ENCODE measurements around the gene CEP95.
"Not testable (repeated sequence)": the region's sequence is repeated elsewhere in the genome, so short reads cannot be mapped to it uniquely, and the experiment has no call there.

The CEP95 gene

DNA sequence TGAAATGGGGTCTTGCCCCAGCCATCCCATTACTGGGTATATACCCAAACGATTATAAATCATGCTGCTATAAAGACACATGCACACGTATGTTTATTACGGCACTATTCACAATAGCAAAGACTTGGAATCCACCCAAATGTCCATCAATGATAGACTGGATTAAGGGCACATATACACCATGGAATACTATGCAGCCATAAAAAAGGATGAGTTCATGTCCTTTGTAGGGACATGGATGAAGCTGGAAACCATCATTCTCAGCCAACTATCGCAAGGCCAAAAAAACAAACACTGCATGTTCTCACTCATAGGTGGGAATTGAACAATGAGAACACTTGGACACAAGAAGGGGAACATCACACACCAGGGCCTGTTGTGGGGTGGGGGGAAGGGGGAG is 70.2 kb downstream of the CEP95 start:
- DNase-seq, result not testable (repeated sequence)

DNA sequence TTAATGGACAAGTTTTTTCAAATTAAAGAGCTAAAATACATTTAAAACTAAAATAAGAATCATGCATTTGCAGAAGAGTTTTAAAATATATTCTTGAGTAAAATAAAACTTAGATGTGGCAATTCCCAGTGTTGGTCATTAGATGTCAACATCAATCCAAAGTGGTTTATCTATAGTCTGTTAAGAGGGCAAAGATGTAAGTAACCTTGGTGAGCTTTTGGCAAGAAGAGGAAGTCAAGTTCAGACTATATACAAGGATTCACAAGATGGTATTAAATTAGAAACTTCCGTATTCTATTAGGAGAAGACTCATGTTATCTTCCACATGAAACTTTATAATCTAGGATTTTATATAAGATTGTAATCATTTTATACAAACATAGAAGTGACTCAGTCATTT is 73.1 kb downstream of the CEP95 start:
- no peak for DNase-seq

DNA sequence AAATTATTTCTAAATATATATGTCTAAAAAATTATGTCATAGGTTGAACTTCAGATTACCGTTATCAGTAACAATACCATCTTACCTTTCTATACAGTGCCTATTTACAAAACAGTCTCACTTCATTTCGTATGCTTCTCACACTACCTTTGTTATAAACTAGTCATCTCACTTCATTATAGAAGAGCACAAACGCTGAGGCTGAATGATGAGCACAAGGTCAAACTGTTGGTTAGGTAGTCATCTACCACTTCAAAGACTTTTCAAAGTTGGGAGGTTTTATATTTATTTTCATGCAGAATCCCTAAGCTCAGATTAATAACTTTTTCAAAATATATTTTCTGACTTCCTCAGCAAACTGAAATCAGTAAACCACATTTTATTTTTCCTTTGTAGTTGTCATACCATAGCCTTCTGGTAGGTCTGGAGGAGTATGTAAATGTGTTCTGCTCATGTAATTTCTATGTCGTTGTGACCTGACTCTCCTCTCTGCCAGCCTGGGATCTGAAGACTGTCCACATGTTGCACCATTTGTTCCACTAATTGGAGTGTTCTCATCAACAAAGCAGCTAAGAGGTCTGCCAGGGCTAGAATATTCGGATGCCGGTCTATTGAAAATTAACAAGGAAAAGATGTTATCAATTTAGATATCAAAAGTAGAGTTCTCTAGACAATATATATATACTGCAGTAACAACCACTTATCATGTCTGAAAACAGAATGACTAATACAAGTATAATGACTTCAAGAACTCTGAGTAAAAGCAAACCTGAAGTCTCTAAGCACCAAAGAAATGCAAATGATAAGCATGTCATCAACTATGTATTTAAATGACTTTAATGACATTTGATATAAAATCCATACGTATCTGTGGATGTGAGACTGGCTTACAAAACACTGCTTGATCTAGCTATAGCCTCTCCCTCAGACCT is 73.9 kb downstream of the CEP95 start:
- DNase-seq, result no peak

- DNase-seq, result no peak
These were observed 76.3 kb downstream of the CEP95 start for GRCh38 chr17:64583038-64583437.

GRCh38 chr17:64585146-64585545 is 78.4 kb downstream of the CEP95 start:
- no peak for DNase-seq
